NB4 (cell line): ENCODE measurements around the gene TVP23C.

Source experiments
- CTCF ChIP-seq: IDR thresholded peaks from one replicate; pipeline ENCODE4 v1.5.1; 2012; ENCODE audit warnings: low read depth, low read length
- MAX ChIP-seq: IDR thresholded peaks from 2 replicates; pipeline ENCODE4 v1.6.1; 2011; ENCODE audit warnings: low read depth, low read length

GRCh38 chr17:15456972-15457722 lies 106.1 kb downstream of the TVP23C start:
- TF ChIP-seq CTCF = no peak
- no peak for TF ChIP-seq MAX
